HUES6 (cell line): ENCODE measurements around the gene TPSD1.
A peak's percentile ranks its signal among the peaks of the same experiment; 100 is the strongest.

Source experiments
- H3K27ac ChIP-seq: 2 replicates; pipeline ENCODE4 v1.7.0; 2013; ENCODE audit warnings: low read depth, mild to moderate bottlenecking, low read length, inconsistent platforms
- H3K27me3 ChIP-seq: 2 replicates; pipeline ENCODE4 v1.6.1; 2013; ENCODE audit warnings: low read length; ENCODE audit not compliant: control insufficient read depth, insufficient read depth
- H3K36me3 ChIP-seq: 2 replicates; pipeline ENCODE4 v1.6.1; 2013; ENCODE audit warnings: low read length; ENCODE audit not compliant: control insufficient read depth, insufficient read depth
- H3K4me1 ChIP-seq: 2 replicates; pipeline ENCODE4 v1.6.1; 2013; ENCODE audit warnings: low read length; ENCODE audit not compliant: control insufficient read depth, insufficient read depth
- H3K4me3 ChIP-seq: 2 replicates; pipeline ENCODE4 v1.5.1; 2013; ENCODE audit warnings: low read depth, low read length
- H3K9ac ChIP-seq: one replicate; pipeline ENCODE4 v1.6.1; 2013; ENCODE audit warnings: mild to moderate bottlenecking, low read length
- H3K9me3 ChIP-seq: 2 replicates; pipeline ENCODE4 v1.6.1; 2013; ENCODE audit warnings: low read depth, low read length; ENCODE audit not compliant: control insufficient read depth, insufficient read depth

The TPSD1 gene

GRCh38 chr16:1258906-1259759 is 3.3 kb downstream of the TPSD1 start:
- H3K27me3 ChIP-seq = peaks cover 68% of the 10 kb centered on the region
- no peaks in the 10 kb centered on the region for H3K36me3 ChIP-seq
- H3K27ac ChIP-seq = no peak overlapping the region
- H3K9me3 ChIP-seq = no peaks in the 10 kb centered on the region
- H3K4me1 ChIP-seq = peaks cover 3% of the 10 kb centered on the region; the same call in 1 of the 2 replicates
- no peak overlapping the region for H3K4me3 ChIP-seq
- H3K9ac ChIP-seq = no peak overlapping the region

- Histone ChIP-seq H3K9me3 (peaks cover 3% of the 10 kb centered on the region; the same call in 1 of the 2 replicates), H3K27me3 (peaks cover 68% of the 10 kb centered on the region), H3K9ac (no peak overlapping the region), H3K36me3 (no peaks in the 10 kb centered on the region), H3K27ac (no peak overlapping the region), H3K4me1 (peaks cover 3% of the 10 kb centered on the region; the same call in 1 of the 2 replicates), H3K4me3 (no peak overlapping the region)
These were observed 3.8 kb downstream of the TPSD1 start for GRCh38 chr16:1259760-1260068.

- Histone ChIP-seq H3K36me3 (no peaks in the 10 kb centered on the region), H3K9ac (no peak overlapping the region), H3K4me1 (peaks cover 3% of the 10 kb centered on the region; the same call in 1 of the 2 replicates), H3K9me3 (peaks cover 7% of the 10 kb centered on the region; the same call in 1 of the 2 replicates), H3K27me3 (peaks cover 68% of the 10 kb centered on the region), H3K27ac (no peak overlapping the region), H3K4me3 (no peak overlapping the region)
These were observed 4.3 kb downstream of the TPSD1 start for GRCh38 chr16:1260101-1260680.

GRCh38 chr16:1261131-1261892 is 5.4 kb downstream of the TPSD1 start:
- H3K27ac ChIP-seq = no peak overlapping the region
- H3K9me3 ChIP-seq = peaks cover 10% of the 10 kb centered on the region; the same call in 1 of the 2 replicates
- H3K4me1 ChIP-seq = peaks cover 3% of the 10 kb centered on the region; the same call in 1 of the 2 replicates
- peak overlapping the region; percentile 38; the same call in 1 of the 2 replicates for H3K4me3 ChIP-seq
- H3K27me3 ChIP-seq = peaks cover 70% of the 10 kb centered on the region
- no peaks in the 10 kb centered on the region for H3K36me3 ChIP-seq
- H3K9ac ChIP-seq = no peak overlapping the region

GRCh38 chr16:1262210-1262845 is 6.5 kb downstream of the TPSD1 start:
- H3K27me3 ChIP-seq = peaks cover 60% of the 10 kb centered on the region
- H3K4me3 ChIP-seq = no peak overlapping the region
- H3K9ac ChIP-seq = no peak overlapping the region
- H3K36me3 ChIP-seq = no peaks in the 10 kb centered on the region
- peaks cover 3% of the 10 kb centered on the region; the same call in 1 of the 2 replicates for H3K4me1 ChIP-seq
- no peak overlapping the region for H3K27ac ChIP-seq
- H3K9me3 ChIP-seq = peaks cover 13% of the 10 kb centered on the region; the same call in 1 of the 2 replicates

GRCh38 chr16:1262846-1263221 is 7.0 kb downstream of the TPSD1 start:
- Histone ChIP-seq H3K36me3 (no peaks in the 10 kb centered on the region), H3K9me3 (peaks cover 13% of the 10 kb centered on the region; the same call in 1 of the 2 replicates), H3K4me3 (no peak overlapping the region), H3K9ac (no peak overlapping the region), H3K4me1 (peaks cover 3% of the 10 kb centered on the region; the same call in 1 of the 2 replicates), H3K27me3 (peaks cover 55% of the 10 kb centered on the region), H3K27ac (no peak overlapping the region)

GRCh38 chr16:1263591-1264344 is 7.9 kb downstream of the TPSD1 start:
- Histone ChIP-seq H3K4me1 (peaks cover 3% of the 10 kb centered on the region; the same call in 1 of the 2 replicates), H3K4me3 (no peak overlapping the region), H3K9ac (no peak overlapping the region), H3K27ac (no peak overlapping the region), H3K27me3 (peaks cover 49% of the 10 kb centered on the region), H3K36me3 (no peaks in the 10 kb centered on the region), H3K9me3 (peaks cover 13% of the 10 kb centered on the region; the same call in 1 of the 2 replicates)

GRCh38 chr16:1264345-1265089 is 8.6 kb downstream of the TPSD1 start:
- no peak overlapping the region for H3K4me3 ChIP-seq
- H3K4me1 ChIP-seq = peaks cover 3% of the 10 kb centered on the region; the same call in 1 of the 2 replicates
- no peaks in the 10 kb centered on the region for H3K36me3 ChIP-seq
- H3K9ac ChIP-seq = no peak overlapping the region
- H3K9me3 ChIP-seq = peaks cover 13% of the 10 kb centered on the region; the same call in 1 of the 2 replicates
- no peak overlapping the region for H3K27ac ChIP-seq
- peaks cover 41% of the 10 kb centered on the region for H3K27me3 ChIP-seq

GRCh38 chr16:1265090-1265630 is 9.3 kb downstream of the TPSD1 start:
- no peak overlapping the region for H3K27ac ChIP-seq
- H3K36me3 ChIP-seq = no peaks in the 10 kb centered on the region
- H3K9me3 ChIP-seq = peaks cover 13% of the 10 kb centered on the region; the same call in 1 of the 2 replicates
- no peak overlapping the region for H3K9ac ChIP-seq
- peaks cover 3% of the 10 kb centered on the region; the same call in 1 of the 2 replicates for H3K4me1 ChIP-seq
- peaks cover 35% of the 10 kb centered on the region for H3K27me3 ChIP-seq
- H3K4me3 ChIP-seq = no peak overlapping the region
